Caco-2 (cell line): Measurements from ENCODE around the gene RPH3AL. TPM values are rescaled to one million over a fixed set of nuclear protein-coding genes. Genes with fewer than 3 reads are reported as not detected.

Source experiments
- BruUV-seq: library from RNA; stranded (reverse); fragments of 400-500 nt; replicated peaks from 2 replicates; lab custom pipeline; 2021; lab: Mats Ljungman, UMichigan
- CTCF ChIA-PET: fragments of 300-600 bp; sonication (Branson Sonifier 250); formaldehyde crosslinking; loops from one replicate; lab custom pipeline; 2022; ENCODE audit warnings: antibody characterized with exemption; lab: Charles Lee
- POLR2A ChIA-PET: fragments of 300-600 bp; sonication (Branson Sonifier 250); formaldehyde crosslinking; loops from one replicate; lab custom pipeline; 2022; ENCODE audit warnings: antibody characterized with exemption; lab: Charles Lee
- DNase-seq, 2 experiments: peaks; one replicate each; pipeline versions ENCODE4 v3.0.0 to v3.0.0-alpha.2; 2020 to 2022
- H3K27me3 ChIP-seq: replicated peaks from 2 replicates; pipeline ENCODE4 v1.6.0; 2011; ENCODE audit warnings: low read length; ENCODE audit not compliant: control insufficient read depth, insufficient read depth
- H3K36me3 ChIP-seq: 2 replicates; pipeline ENCODE4 v1.5.1; 2011; ENCODE audit warnings: low read length; ENCODE audit not compliant: control insufficient read depth, insufficient read depth
- H3K4me1 ChIP-seq: fragments of 250-450 bp; sonication (Bioruptor Pico); 2 replicates; pipeline ENCODE4 v1.5.1; 2020; ENCODE audit warnings: mild to moderate bottlenecking
- H3K4me3 ChIP-seq: 2 replicates; pipeline ENCODE4 v1.5.1; 2011; ENCODE audit warnings: low read depth, mild to moderate bottlenecking, control low read depth, low read length
- H3K9me3 ChIP-seq: fragments of 250-450 bp; sonication (Bioruptor Pico); 2 replicates; pipeline ENCODE4 v1.5.1; 2020; ENCODE audit warnings: mild to moderate bottlenecking, moderate library complexity
- H3K27ac Mint-ChIP-seq: one replicate; pipeline ENCODE4 v1.8.0; 2022; ENCODE audit warnings: mixed read lengths; ENCODE audit not compliant: unreplicated experiment
- H3K27me3 Mint-ChIP-seq: one replicate; pipeline ENCODE4 v1.8.0; 2022; ENCODE audit warnings: mixed read lengths; ENCODE audit not compliant: insufficient read depth, unreplicated experiment
- H3K36me3 Mint-ChIP-seq: one replicate; pipeline ENCODE4 v1.8.0; 2022; ENCODE audit warnings: mild to moderate bottlenecking, mixed read lengths; ENCODE audit not compliant: insufficient read depth, unreplicated experiment
- H3K4me1 Mint-ChIP-seq: one replicate; pipeline ENCODE4 v1.8.0; 2022; ENCODE audit warnings: low read depth, mixed read lengths; ENCODE audit not compliant: unreplicated experiment
- H3K4me3 Mint-ChIP-seq: one replicate; pipeline ENCODE4 v1.8.0; 2022; ENCODE audit warnings: mild to moderate bottlenecking, moderate library complexity, mixed read lengths; ENCODE audit not compliant: unreplicated experiment
- H3K9me3 Mint-ChIP-seq: one replicate; pipeline ENCODE4 v1.8.0; 2022; ENCODE audit warnings: mixed read lengths; ENCODE audit not compliant: unreplicated experiment
- intact Hi-C: fragments of 100-400 bp; cut with micrococcal nuclease; formaldehyde crosslinking; loops from one replicate; pipeline ENCODE4 v1.10.0; 2022; ENCODE audit not compliant: unreplicated experiment
- total RNA-seq: library from RNA; stranded (reverse); gene quantifications from 2 replicates; pipeline ENCODE4 v1.2.3, GENCODE V29; 2022
- TF ChIP-seq, protein P1 (sequence below), 2 experiments: fragments of 200-600 bp in 1 of 2; IDR thresholded peaks; 1 replicate in 1 of 2; 2 replicates in 1 of 2; pipeline versions ENCODE4 v1.5.1 to v1.8.0; 2011 to 2022; ENCODE audit warnings: antibody characterized with exemption in 1 of 2, control low read depth in 1 of 2, inconsistent platforms in 1 of 2, low read depth in 1 of 2, low read length in 1 of 2, mild to moderate bottlenecking in 1 of 2, moderate library complexity in 1 of 2; ENCODE audit not compliant: insufficient read depth in 1 of 2, severe bottlenecking in 1 of 2, unreplicated experiment in 1 of 2

Gene RPH3AL
- total RNA-seq, 1 experiment from 2014 or later: 36.0 TPM

DNA sequence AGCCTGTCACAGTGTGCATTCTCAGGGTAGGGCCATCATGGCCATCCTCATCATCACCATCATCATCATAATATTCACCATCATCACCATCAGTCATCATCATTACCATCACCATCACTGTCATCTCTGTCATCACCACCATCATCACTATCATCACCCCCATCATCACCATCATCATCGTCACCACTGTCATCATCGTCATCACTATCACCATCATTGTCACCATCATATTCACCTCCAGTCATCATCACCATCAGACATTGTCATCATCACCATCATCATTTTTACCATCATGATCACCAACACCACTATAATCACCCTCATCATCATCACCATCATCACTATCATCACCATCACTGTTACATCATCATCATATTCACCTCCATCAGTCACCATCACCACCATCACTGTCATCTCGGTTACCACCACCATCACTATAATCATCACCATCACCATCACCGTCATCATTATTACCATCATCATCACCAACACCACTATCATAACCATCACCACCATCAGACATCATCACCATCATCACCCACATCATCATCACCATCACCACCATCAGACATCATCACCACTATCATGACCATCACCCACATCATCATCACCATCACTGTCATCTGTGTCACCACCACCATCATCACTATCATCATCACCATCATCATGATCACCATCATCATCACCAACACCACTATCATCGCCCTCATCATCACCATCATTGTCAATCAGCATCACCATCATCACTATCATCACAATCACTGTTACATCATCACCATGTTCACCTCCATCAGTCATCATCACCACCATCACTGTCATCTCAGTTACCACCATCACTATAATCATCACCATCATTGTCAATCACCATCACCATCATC is 8.5 kb downstream of the RPH3AL start:
- Mint-ChIP-seq H3K9me3 (peaks cover 13% of the 10 kb centered on the region), H3K4me3 (no peak overlapping the region), H3K36me3 (peaks cover 6% of the 10 kb centered on the region), H3K27ac (no peak overlapping the region), H3K27me3 (no peaks in the 10 kb centered on the region), H3K4me1 (peaks cover 6% of the 10 kb centered on the region)
- TF ChIP-seq, protein P1, sequence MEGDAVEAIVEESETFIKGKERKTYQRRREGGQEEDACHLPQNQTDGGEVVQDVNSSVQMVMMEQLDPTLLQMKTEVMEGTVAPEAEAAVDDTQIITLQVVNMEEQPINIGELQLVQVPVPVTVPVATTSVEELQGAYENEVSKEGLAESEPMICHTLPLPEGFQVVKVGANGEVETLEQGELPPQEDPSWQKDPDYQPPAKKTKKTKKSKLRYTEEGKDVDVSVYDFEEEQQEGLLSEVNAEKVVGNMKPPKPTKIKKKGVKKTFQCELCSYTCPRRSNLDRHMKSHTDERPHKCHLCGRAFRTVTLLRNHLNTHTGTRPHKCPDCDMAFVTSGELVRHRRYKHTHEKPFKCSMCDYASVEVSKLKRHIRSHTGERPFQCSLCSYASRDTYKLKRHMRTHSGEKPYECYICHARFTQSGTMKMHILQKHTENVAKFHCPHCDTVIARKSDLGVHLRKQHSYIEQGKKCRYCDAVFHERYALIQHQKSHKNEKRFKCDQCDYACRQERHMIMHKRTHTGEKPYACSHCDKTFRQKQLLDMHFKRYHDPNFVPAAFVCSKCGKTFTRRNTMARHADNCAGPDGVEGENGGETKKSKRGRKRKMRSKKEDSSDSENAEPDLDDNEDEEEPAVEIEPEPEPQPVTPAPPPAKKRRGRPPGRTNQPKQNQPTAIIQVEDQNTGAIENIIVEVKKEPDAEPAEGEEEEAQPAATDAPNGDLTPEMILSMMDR (IDR thresholded peaks at IDR 0.05; ENCODE audit: insufficient read depth in 1 of 2, low read depth in 1 of 2, low read length in 1 of 2, severe bottlenecking in 1 of 2, unreplicated experiment in 1 of 2): no peak
- Histone ChIP-seq H3K27me3 (no peaks in the 10 kb centered on the region), H3K36me3 (no peaks in the 10 kb centered on the region), H3K9me3 (no peaks in the 10 kb centered on the region), H3K4me3 (no peak overlapping the region), H3K4me1 (no peaks in the 10 kb centered on the region)
- intact Hi-C loops: no loop called here
- no peak for DNase-seq
- ChIA-PET CTCF (no interaction called here), POLR2A (no interaction called here)
- BruUV-seq: no TSS peak

DNA sequence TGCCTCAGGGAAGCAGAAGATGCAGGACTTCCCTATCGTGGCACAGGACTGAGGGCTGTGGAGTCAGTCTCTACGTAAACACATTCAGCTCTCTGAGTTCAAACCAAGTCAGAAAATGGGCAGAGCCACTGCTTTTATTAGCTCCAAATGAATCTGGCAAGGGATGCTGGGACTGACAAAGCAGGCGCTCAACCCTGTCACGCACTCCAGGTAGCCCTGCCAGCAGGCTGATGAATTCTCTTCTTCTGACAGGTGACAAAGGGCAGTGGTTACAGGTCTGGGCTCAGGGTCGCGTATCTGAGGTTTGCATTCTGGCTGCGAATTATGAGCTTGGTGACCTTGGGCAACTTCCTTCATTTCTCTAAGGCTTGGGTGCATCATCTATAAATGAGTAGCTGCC is 9.4 kb downstream of the RPH3AL start:
- Histone ChIP-seq H3K9me3 (no peaks in the 10 kb centered on the region), H3K36me3 (no peaks in the 10 kb centered on the region), H3K4me1 (no peaks in the 10 kb centered on the region), H3K4me3 (no peak overlapping the region), H3K27me3 (no peaks in the 10 kb centered on the region)
- H3K9me3 Mint-ChIP-seq: peaks cover 13% of the 10 kb centered on the region
- H3K27me3 Mint-ChIP-seq: no peaks in the 10 kb centered on the region
- TF ChIP-seq, protein P1 (IDR thresholded peaks at IDR 0.05; ENCODE audit: insufficient read depth in 1 of 2, low read depth in 1 of 2, low read length in 1 of 2, severe bottlenecking in 1 of 2, unreplicated experiment in 1 of 2): no peak
- H3K27ac Mint-ChIP-seq: no peak overlapping the region
- no TSS peak for BruUV-seq
- no peak overlapping the region for H3K4me3 Mint-ChIP-seq
- H3K4me1 Mint-ChIP-seq: no peaks in the 10 kb centered on the region
- H3K36me3 Mint-ChIP-seq: no peaks in the 10 kb centered on the region
- DNase-seq: peak in 1 of 2 experiments; percentile 12
- ChIA-PET CTCF (no interaction called here), POLR2A (no interaction called here)
- intact Hi-C loops: no loop called here

DNA sequence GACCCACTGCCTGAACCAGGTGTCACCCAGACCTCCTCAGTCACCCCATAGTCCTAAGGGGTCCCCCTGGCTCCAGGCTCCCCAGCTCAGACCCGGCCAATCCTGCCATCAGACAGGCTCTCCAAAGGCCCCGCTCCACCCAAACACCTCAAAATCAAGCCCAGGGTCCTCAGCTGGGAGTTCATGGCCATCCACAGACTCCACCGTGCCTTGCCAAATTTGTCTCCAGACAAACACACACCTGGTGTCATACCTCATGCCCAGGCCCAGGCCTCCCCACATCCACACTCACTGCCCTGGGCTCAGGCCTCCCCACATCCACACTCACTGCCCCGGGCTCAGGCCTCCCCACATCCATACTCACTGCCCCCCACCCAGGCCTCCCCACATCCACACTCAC is 12.5 kb downstream of the RPH3AL start:
- Mint-ChIP-seq H3K4me1 (no peaks in the 10 kb centered on the region), H3K27ac (no peak overlapping the region), H3K36me3 (peaks cover 10% of the 10 kb centered on the region), H3K9me3 (peaks cover 13% of the 10 kb centered on the region), H3K4me3 (no peak overlapping the region), H3K27me3 (no peaks in the 10 kb centered on the region)
- Histone ChIP-seq H3K27me3 (no peaks in the 10 kb centered on the region), H3K36me3 (no peaks in the 10 kb centered on the region), H3K9me3 (no peaks in the 10 kb centered on the region), H3K4me1 (no peaks in the 10 kb centered on the region), H3K4me3 (no peak overlapping the region)
- BruUV-seq: no TSS peak
- DNase-seq: peak in 1 of 2 experiments; percentile 29
- intact Hi-C loops: no loop called here
- ChIA-PET CTCF (no interaction called here), POLR2A (no interaction called here)
- TF ChIP-seq, protein P1 (IDR thresholded peaks at IDR 0.05; ENCODE audit: insufficient read depth in 1 of 2, low read depth in 1 of 2, low read length in 1 of 2, severe bottlenecking in 1 of 2, unreplicated experiment in 1 of 2): no peak
